ENCODE data around the gene COG8.
"Not testable (repeated sequence)": the region's sequence is repeated elsewhere in the genome, so short reads cannot be mapped to it uniquely, and the experiment has no call there.

Gene COG8

DNA sequence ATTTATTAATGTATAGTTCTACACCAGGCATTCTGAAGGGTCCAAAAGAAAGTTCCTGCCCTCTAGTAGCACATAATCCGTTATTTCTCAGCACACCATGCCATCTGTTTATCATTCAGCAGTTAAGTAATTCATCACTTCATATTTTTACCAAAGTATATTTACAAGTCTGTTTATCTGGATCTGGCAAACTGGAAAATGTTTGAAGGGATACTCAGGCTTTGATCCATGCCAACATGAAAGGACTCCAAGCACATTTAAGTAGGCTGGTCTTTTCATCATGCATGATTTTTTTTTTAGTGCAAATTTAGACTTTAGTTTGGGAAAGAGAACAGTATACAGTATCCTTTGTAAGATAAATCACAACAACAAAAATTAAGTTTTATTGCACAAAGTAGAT lies 32.3 kb downstream of the COG8 start:
- TF ChIP-seq ZFX (IDR thresholded peaks at IDR 0.05; ENCODE audit: borderline replicate concordance) = no peak
- TF ChIP-seq, protein P1, sequence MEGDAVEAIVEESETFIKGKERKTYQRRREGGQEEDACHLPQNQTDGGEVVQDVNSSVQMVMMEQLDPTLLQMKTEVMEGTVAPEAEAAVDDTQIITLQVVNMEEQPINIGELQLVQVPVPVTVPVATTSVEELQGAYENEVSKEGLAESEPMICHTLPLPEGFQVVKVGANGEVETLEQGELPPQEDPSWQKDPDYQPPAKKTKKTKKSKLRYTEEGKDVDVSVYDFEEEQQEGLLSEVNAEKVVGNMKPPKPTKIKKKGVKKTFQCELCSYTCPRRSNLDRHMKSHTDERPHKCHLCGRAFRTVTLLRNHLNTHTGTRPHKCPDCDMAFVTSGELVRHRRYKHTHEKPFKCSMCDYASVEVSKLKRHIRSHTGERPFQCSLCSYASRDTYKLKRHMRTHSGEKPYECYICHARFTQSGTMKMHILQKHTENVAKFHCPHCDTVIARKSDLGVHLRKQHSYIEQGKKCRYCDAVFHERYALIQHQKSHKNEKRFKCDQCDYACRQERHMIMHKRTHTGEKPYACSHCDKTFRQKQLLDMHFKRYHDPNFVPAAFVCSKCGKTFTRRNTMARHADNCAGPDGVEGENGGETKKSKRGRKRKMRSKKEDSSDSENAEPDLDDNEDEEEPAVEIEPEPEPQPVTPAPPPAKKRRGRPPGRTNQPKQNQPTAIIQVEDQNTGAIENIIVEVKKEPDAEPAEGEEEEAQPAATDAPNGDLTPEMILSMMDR (IDR thresholded peaks at IDR 0.05) = no peak
- H3K27ac ChIP-seq = no peak overlapping the region

DNA sequence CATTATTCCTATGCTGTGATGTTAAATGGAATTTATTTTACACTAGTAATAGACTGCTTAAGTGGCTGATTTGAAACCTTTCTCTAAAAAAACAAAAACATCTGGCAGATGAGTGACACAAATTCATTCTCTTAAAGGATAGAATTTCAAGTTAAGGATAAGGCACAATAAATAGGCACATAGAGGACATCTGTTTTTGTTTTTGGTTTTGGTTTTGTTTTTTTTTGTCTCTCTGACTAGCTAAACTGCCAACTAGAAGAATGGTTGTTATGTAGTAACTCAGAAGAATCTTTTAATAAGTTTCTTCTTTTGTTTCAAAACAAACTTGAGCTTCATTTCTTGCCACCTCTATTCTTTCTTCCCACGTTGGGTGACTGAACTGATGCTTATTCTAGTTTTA lies 33.3 kb downstream of the COG8 start:
- no peak for TF ChIP-seq ZFX (IDR thresholded peaks at IDR 0.05; ENCODE audit: borderline replicate concordance)
- TF ChIP-seq, protein P1 (IDR thresholded peaks at IDR 0.05) = no peak
- no peak overlapping the region for H3K27ac ChIP-seq

DNA sequence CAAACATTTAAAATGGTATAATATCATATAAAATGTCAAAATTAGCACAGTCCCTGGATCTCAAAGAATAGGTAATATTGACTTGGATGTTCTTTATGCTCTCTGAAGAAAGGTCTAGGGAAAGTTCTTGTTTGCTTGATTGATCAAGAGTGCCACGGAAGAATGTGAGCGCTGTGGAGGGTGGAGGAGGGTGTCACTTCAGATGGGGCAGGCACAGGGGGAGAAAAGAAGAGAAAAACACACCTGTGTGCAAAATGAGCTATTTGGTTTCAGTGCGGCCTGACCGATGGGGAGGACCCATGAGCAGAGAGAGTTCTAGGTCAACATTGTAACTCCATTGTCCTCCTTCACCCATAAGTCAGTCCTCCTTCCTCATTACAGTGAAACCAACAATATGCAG lies 37.1 kb downstream of the COG8 start:
- TF ChIP-seq, protein P1 (IDR thresholded peaks at IDR 0.05) = no peak
- TF ChIP-seq ZFX (IDR thresholded peaks at IDR 0.05; ENCODE audit: borderline replicate concordance) = no peak
- H3K27ac ChIP-seq = no peak overlapping the region

DNA sequence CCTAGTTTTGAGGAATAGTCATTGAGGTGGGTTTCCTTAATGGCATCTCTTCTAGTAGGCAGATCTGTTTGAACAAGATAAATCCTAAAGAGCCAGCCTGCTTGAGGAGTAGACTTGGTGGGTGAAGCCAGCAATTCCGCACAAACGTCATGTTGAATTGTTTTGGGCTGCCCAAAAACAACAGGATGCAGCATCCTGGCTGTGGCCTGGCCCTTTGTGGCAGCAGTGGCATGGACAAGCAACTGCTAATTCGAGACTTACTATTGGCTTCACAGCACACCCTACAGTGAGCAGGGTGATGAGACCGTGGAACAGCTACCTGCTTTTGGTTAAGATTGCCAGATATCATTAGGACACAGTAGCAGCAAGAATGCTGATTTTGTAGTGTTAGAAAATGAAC lies 37.5 kb downstream of the COG8 start:
- no peak for TF ChIP-seq ZFX (IDR thresholded peaks at IDR 0.05; ENCODE audit: borderline replicate concordance)
- TF ChIP-seq, protein P1 (IDR thresholded peaks at IDR 0.05) = no peak
- no peak overlapping the region for H3K27ac ChIP-seq

DNA sequence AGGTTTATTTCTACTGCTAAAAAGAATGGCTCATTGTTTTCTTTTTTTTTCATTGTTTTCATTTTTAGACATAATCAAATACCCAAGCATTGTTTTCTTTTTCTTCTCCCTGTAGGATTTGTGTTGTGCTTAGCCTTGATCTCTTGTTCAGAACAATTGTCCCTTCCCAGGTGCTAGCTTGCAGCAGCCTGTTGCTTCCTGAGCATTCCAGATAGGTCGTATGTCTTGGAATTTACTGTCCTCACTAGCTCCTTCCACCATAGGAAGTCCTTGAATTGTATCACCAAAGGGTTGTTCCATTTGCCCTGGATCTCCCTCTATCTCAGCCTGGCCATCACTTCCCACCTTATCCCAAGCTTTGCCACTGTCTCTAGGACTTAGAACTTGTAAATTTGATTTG lies 38.2 kb downstream of the COG8 start:
- H3K27ac ChIP-seq = no peak overlapping the region
- TF ChIP-seq ZFX (IDR thresholded peaks at IDR 0.05; ENCODE audit: borderline replicate concordance) = no peak
- TF ChIP-seq, protein P1 (IDR thresholded peaks at IDR 0.05) = no peak

DNA sequence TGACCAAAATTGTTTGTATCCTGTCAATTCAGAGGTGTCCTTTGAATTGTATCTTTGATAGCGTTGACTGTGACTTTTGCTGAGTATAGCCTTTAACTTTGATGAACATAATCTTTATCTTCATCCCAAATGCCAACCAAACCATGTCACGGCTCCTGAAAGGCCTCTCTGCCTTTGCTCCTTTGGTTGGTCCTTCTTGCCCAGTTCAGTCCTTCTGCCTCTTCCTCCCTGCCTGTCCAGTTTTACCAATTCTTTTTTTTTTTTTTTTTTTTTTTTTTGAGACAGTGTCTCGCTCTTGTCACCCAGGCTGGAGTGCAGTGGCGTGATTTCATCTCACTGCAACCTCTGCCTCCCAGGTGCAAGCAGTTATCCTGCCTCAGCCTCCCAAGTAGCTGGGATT lies 41.1 kb downstream of the COG8 start:
- TF ChIP-seq ZFX (IDR thresholded peaks at IDR 0.05; ENCODE audit: borderline replicate concordance) = no peak
- TF ChIP-seq, protein P1 (IDR thresholded peaks at IDR 0.05) = no peak
- no peak overlapping the region for H3K27ac ChIP-seq

DNA sequence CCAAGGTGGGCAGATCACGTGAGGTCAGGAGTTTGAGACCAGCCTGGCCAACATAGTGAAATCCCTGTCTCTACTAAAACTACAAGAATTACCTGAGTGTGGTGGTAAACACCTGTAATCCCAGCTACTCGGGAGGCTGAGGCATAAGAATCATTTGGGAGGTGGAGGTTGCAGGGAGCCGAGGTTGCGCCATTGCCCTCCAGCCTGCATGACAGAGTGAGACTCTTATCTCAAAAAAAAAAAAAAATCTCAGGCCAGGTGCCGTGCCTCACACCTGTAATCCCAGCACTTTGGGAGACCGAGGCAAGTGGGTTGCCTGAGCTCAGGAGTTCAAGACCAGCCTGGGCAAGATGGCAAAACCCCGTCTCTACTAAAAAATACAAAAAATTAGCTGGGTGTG lies 42.6 kb downstream of the COG8 start:
- H3K27ac ChIP-seq = not testable (repeated sequence)

DNA sequence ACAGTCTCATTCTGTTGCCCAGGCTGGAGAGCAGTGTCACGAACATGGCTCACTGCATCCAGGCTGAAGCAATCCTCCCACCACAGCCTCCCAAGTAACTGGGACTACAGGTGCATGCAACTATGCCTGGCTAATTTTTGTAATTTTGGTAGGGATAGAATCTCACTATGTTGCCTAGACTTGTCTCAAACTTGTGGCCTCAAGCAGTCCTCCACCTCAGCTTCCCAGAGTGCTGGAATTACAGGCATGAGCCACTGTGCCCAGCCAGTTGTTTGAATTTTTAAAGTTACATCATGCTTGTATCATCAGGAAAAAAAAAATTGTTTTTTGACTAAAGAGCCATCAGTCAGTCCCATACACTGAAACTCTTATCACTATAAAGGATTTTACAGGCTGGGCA lies 45.3 kb downstream of the COG8 start:
- TF ChIP-seq, protein P1 (IDR thresholded peaks at IDR 0.05) = no peak
- TF ChIP-seq ZFX (IDR thresholded peaks at IDR 0.05; ENCODE audit: borderline replicate concordance) = no peak
- no peak overlapping the region for H3K27ac ChIP-seq
